NCI-H1436 (cell line): ENCODE data around the gene CYTH3.
"Not testable (repeated sequence)": the region's sequence is repeated elsewhere in the genome, so short reads cannot be mapped to it uniquely, and the experiment has no call there.

ENCODE experiments used
- DNase-seq: peaks from one replicate; lab custom pipeline; 2025; lab: John Stamatoyannopoulos, UW

The CYTH3 gene

GRCh38 chr7:6151527-6151926 is 120.9 kb downstream of the CYTH3 start:
- not testable (repeated sequence) for DNase-seq

DNA sequence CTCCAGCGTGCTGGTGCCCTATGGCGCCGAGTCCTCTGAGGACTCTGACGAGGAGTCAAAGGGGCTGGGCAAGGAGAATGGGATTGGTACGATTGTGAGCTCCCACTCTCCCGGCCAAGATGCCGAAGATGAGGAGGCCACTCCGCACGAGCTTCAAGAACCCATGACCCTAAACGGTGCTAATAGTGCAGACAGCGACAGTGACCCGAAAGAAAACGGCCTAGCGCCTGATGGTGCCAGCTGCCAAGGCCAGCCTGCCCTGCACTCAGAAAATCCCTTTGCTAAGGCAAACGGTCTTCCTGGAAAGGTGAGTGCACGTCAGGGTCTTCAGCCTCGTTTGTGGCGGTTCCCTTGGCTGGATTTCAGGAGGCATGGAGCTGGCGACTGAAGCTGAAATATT is 122.4 kb downstream of the CYTH3 start:
- DNase-seq: no peak

DNA sequence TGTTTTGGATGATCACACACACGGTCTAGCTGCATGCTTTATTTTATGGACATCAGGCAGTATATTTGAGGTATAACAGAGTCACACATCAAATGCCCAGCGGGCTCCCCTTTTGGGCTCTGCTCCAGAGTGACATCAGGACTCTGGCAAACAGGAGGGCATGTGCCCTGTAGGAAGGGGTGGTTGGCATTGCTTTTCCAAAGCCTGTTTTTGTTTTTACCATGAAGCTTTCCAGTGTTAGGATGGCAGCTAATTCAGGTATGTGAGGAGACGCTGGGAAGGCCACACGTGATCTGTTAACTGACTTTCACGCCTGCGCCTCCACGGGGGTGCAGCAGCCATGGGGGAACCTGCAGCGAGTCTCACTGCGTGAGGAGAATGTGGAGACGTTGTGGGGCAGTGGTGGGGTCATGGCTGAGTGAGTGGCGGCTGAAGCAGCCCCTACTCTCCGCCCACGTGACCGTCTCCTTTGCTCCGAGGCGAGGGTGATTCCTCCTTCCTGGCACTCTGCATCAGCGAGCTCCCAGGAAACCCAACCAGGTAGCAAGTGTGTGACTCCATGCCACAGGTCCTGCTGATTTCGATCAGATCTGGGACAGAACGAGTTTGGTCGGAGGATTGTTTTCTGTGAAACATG is 123.6 kb downstream of the CYTH3 start:
- DNase-seq: no peak

- DNase-seq: no peak
These were observed 124.8 kb downstream of the CYTH3 start for GRCh38 chr7:6147627-6148026.

DNA sequence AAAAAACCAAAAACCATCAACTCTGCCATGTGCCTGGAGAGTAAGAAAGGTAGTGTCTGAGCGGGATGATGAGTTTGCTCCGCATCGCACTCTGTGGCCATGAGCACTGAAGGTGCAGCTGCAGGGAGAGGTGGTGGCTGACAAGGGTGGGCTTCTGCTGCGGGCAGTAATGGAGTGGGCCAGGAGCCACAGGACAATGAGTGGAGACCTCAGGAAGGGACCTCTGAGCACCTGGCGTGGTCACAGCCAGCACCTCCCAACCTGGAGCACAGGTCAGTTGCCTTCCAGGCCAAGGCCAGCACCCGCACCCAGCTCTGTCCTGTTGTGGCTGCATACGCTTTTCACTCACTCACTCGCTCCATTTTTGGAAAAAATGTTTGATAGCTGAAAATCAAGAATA is 125.8 kb downstream of the CYTH3 start:
- DNase-seq: no peak

DNA sequence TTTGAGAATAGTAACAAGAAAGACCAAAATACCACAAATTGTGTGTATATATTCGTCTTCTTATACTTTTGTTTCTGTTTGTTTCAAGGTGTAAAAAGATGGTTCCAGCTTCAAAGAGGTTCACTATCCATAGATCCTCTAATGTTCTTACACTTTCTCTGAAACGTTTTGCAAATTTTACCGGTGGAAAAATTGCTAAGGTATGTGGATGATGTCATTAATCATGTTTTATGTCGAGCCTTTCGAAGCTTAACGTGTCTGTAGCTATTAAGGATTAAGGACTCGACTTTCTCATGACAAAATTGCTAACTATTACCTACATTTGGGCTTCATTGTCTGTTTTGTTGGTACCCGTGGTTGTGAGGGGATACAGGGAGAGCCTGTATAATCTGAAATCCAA is 128.4 kb downstream of the CYTH3 start:
- DNase-seq: no peak

GRCh38 chr7:6142871-6143380 is 129.5 kb downstream of the CYTH3 start:
- no peak for DNase-seq

DNA sequence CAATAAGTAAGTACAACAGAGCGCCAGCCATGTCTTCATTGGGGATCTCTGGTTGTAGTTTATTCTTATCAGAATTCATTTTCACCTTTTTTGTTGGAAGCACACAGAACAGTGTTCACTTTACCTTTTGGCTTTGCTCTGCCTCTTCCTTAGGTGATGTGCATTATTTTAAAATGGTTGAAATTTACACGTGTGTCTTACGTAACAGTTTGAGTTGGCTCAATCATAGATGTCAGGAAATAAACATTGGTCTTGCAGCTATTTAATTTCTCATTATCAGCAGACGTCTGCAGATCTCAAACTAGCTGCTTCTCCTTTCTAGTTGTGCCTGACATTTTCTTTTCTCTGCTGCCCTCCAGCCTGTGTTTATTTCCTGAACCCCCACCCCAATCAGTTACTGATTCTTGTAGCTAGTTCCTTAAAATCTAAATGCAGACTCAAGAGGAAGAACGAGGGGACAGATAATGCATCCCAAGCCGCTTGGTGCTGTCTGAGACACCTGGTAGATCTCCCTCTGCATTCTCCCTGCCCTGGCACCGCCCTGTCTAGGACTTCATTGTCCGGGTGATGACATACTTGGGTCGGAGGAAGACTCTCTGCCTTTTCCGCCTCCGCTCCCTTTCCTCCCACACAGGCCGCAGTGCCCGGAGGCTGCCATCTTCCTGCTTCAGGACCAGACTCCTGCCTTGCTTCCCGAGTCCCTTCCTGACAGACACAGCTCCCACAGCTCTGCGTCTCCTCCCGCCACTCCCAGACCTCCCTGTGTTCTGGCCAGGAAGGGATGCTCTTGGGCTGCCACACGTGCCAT is 133.0 kb downstream of the CYTH3 start:
- DNase-seq: no peak

- no peak for DNase-seq
These were observed 135.9 kb downstream of the CYTH3 start for GRCh38 chr7:6136475-6136874.

DNA sequence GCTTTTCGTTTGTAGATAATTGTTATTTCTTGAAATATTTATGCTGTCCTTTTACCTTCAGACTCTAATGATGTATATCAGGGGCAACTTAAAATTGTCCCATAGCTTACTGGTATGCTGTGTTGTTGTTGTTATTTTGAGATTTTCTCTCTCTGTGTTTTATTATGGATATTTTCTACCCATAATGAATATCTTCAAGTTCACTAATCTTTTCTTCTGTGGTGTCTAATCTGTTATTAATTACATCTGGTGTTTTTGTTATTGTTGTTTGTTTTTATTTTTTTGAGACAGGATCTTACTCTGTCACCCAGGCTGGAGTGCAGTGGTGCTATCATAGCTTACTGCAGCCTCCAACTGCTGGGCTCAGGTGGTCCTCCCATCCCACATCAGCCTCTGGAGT is 139.2 kb downstream of the CYTH3 start:
- no peak for DNase-seq

GRCh38 chr7:6130007-6130587 is 142.3 kb downstream of the CYTH3 start:
- no peak for DNase-seq

DNA sequence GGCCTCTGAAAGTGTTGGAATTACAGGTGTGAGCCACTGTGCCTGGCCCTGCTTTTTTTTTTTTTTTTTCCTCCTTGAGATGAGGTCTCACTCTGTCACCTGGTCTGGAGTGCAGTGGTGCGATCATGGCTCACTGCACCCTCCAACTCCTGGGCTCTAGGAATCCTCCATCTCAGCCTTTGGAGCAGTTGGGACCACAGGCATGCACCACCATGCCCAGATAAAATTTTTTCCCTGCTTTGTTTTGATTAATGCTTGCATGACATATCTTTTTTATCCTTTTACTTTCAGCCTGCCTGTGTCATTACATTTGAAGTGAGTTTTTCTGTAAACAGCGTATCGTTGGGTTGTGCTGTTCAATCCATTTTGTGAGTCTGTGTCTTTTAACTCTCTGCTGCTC is 144.2 kb downstream of the CYTH3 start:
- no peak for DNase-seq

- no peak for DNase-seq
These were observed 145.3 kb downstream of the CYTH3 start for GRCh38 chr7:6127110-6127490.

- DNase-seq: no peak
These were observed 148.6 kb downstream of the CYTH3 start for GRCh38 chr7:6123843-6124242.

- no peak for DNase-seq
These were observed 151.3 kb downstream of the CYTH3 start for GRCh38 chr7:6121141-6121540.

DNA sequence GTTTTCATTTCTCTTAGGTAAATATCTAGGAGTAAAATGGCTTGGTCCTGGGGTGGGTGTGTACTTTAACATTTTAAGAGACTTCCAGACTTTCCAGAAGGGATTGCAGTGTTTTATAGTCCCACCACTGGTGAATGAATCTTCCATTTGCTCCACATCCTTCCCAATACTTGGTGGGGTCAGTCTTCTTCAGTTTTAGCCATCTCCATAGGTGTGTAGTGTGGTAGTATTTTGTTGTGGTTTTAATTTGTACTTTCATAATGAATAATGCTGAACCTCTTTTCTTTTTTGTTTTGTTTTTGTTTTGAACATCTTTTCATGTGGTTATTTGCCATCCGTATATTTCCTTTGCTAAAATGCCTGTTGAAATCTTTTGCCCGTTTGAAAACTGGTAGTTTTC is 154.9 kb downstream of the CYTH3 start:
- DNase-seq: no peak

GRCh38 chr7:6116211-6116610 is 156.2 kb downstream of the CYTH3 start:
- no peak for DNase-seq
